Natural killer cell treated with Interleukin-12 subunit alpha and Interleukin-12 subunit beta and Interleukin-15 and Interleukin-18, amount 100 ng/mL, for 72 hours (primary cell): ENCODE data around the gene PATE2. TPM values are rescaled to one million over a fixed set of nuclear protein-coding genes. Genes with fewer than 3 reads are reported as not detected.

Source experiments
- ATAC-seq, 2 donors: fragments of 150-1000 bp; cut with Tn5 transposase in 1 of 2; sonication (Bioruptor Pico), chemical (Tn5 transposase) in 1 of 2; 2 replicates each; pipeline ENCODE4 v1.10.0; 2021
- DNase-seq: peaks from one replicate; pipeline ENCODE4 v3.0.0; 2022; ENCODE audit warnings: low spot score
- H3K27ac Mint-ChIP-seq, 2 donors: 1 replicate in 1 of 2; 2 replicates in 1 of 2; pipeline ENCODE4 v1.8.0; 2022; ENCODE audit warnings: mixed read lengths in 2 of 2, mild to moderate bottlenecking in 1 of 2, moderate library complexity in 1 of 2
- H3K27me3 Mint-ChIP-seq, 2 donors: 1 replicate in 1 of 2; 2 replicates in 1 of 2; pipeline ENCODE4 v1.8.0; 2022; ENCODE audit warnings: mixed read lengths in 2 of 2
- H3K36me3 Mint-ChIP-seq: one replicate; pipeline ENCODE4 v1.8.0; 2022; ENCODE audit warnings: mixed read lengths
- H3K4me1 Mint-ChIP-seq, 2 donors: 1 replicate in 1 of 2; 2 replicates in 1 of 2; pipeline ENCODE4 v1.8.0; 2022; ENCODE audit warnings: low read depth in 2 of 2, mixed read lengths in 2 of 2, mild to moderate bottlenecking in 1 of 2
- H3K4me3 Mint-ChIP-seq: one replicate; pipeline ENCODE4 v1.8.0; 2022; ENCODE audit warnings: mixed read lengths
- H3K9me3 Mint-ChIP-seq: 2 replicates; pipeline ENCODE4 v1.8.0; 2022; ENCODE audit warnings: mixed read lengths
- total RNA-seq, 2 donors: library from RNA; stranded (reverse); gene quantifications; one replicate each; pipeline ENCODE4 v1.2.3, GENCODE V29; 2022

Gene PATE2
- under 1 TPM; 0.42 to 0.55 TPM for total RNA-seq

- ATAC-seq: no peak
- peak within 1 kb of the TSS in 1 of 2 donors; percentile 14 for H3K27ac Mint-ChIP-seq
- H3K4me1 Mint-ChIP-seq: peaks cover 0 to 7% of the 10 kb centered on the region in 2 donors
- DNase-seq: no peak
- H3K27me3 Mint-ChIP-seq: peaks cover 10 to 33% of the 10 kb centered on the region in 2 donors
- H3K4me3 Mint-ChIP-seq: no peak within 1 kb of the TSS
- H3K9me3 Mint-ChIP-seq: peaks cover 14% of the 10 kb centered on the region
- H3K36me3 Mint-ChIP-seq: peaks cover 5% of the 10 kb centered on the region
Measured at GRCh38 chr11:125778728-125779127, at the start of gene PATE2. PATE2 (minus strand) TSS chr11:125778828; CDS start chr11:125778773, 55 bp downstream.

GRCh38 chr11:125807909-125808308, 29.3 kb upstream of the PATE2 start:
- no peak for ATAC-seq
- H3K4me1 Mint-ChIP-seq: no peaks in the 10 kb centered on the region
- peaks cover under 1% of the 10 kb centered on the region for H3K36me3 Mint-ChIP-seq
- H3K4me3 Mint-ChIP-seq: no peak overlapping the region
- no peak for DNase-seq
- peaks cover 2 to 14% of the 10 kb centered on the region in 2 donors for H3K27me3 Mint-ChIP-seq
- no peak overlapping the region for H3K27ac Mint-ChIP-seq
- H3K9me3 Mint-ChIP-seq: peaks cover 2% of the 10 kb centered on the region

- Mint-ChIP-seq H3K4me1 (no peaks in the 10 kb centered on the region), H3K36me3 (peaks cover 26% of the 10 kb centered on the region), H3K9me3 (peaks cover 18% of the 10 kb centered on the region), H3K4me3 (no peak overlapping the region), H3K27me3 (peaks cover 0 to 19% of the 10 kb centered on the region in 2 donors), H3K27ac (no peak overlapping the region)
- DNase-seq: no peak
- ATAC-seq: no peak
Measured at GRCh38 chr11:125802387-125802786, 23.8 kb upstream of the PATE2 start.

- H3K4me1 Mint-ChIP-seq: no peaks in the 10 kb centered on the region
- peaks cover 2 to 27% of the 10 kb centered on the region in 2 donors for H3K27me3 Mint-ChIP-seq
- ATAC-seq: no peak
- H3K4me3 Mint-ChIP-seq: no peak overlapping the region
- H3K36me3 Mint-ChIP-seq: peaks cover 39% of the 10 kb centered on the region
- DNase-seq: no peak
- H3K27ac Mint-ChIP-seq: no peak overlapping the region
- H3K9me3 Mint-ChIP-seq: peaks cover 23% of the 10 kb centered on the region
Measured at GRCh38 chr11:125799808-125800207, 21.2 kb upstream of the PATE2 start.

GRCh38 chr11:125797641-125798040, 19.0 kb upstream of the PATE2 start:
- H3K4me1 Mint-ChIP-seq: no peaks in the 10 kb centered on the region
- peaks cover 27% of the 10 kb centered on the region for H3K9me3 Mint-ChIP-seq
- ATAC-seq (no peak), DNase-seq (no peak)
- no peak overlapping the region for H3K4me3 Mint-ChIP-seq
- peaks cover 2 to 30% of the 10 kb centered on the region in 2 donors for H3K27me3 Mint-ChIP-seq
- H3K27ac Mint-ChIP-seq: no peak overlapping the region
- peaks cover 37% of the 10 kb centered on the region for H3K36me3 Mint-ChIP-seq

GRCh38 chr11:125790825-125791224, 12.2 kb upstream of the PATE2 start:
- H3K36me3 Mint-ChIP-seq: peaks cover 10% of the 10 kb centered on the region

GRCh38 chr11:125787827-125788226, 9.2 kb upstream of the PATE2 start, which contains the start of gene PATE3:
PATE3 (plus strand) TSS chr11:125788127; CDS start chr11:125788152, 25 bp downstream.
- peaks cover 0 to 5% of the 10 kb centered on the region in 2 donors for H3K27me3 Mint-ChIP-seq
- no peaks in the 10 kb centered on the region for H3K4me1 Mint-ChIP-seq
- H3K4me3 Mint-ChIP-seq: no peak within 1 kb of the TSS
- peak within 1 kb of the TSS in 1 of 2 donors; percentile 70 for H3K27ac Mint-ChIP-seq
- DNase-seq (no peak), ATAC-seq (no peak)
- peaks cover 5% of the 10 kb centered on the region for H3K9me3 Mint-ChIP-seq
- no peaks in the 10 kb centered on the region for H3K36me3 Mint-ChIP-seq

More at GRCh38 chr11:125790825-125791224, 12.2 kb upstream of the PATE2 start:
- DNase-seq: no peak
- Mint-ChIP-seq H3K27me3 (peaks cover 2 to 17% of the 10 kb centered on the region in 2 donors), H3K4me3 (no peak overlapping the region), H3K9me3 (peaks cover 12% of the 10 kb centered on the region), H3K27ac (no peak overlapping the region), H3K4me1 (no peaks in the 10 kb centered on the region)
- ATAC-seq: no peak

GRCh38 chr11:125784678-125785077, 6.0 kb upstream of the PATE2 start:
- H3K4me1 Mint-ChIP-seq: peaks cover 0 to under 1% of the 10 kb centered on the region in 2 donors
- peaks cover 3 to 14% of the 10 kb centered on the region in 2 donors for H3K27me3 Mint-ChIP-seq
- H3K9me3 Mint-ChIP-seq: peaks cover 7% of the 10 kb centered on the region
- DNase-seq (no peak), ATAC-seq (peak in 1 of 2 donors; percentile 28)
- H3K4me3 Mint-ChIP-seq: no peak overlapping the region
- H3K36me3 Mint-ChIP-seq: peaks cover 5% of the 10 kb centered on the region
- H3K27ac Mint-ChIP-seq: no peak overlapping the region

GRCh38 chr11:125777309-125777708, 1.3 kb downstream of the PATE2 start:
- Mint-ChIP-seq H3K4me3 (no peak overlapping the region), H3K36me3 (peaks cover 5% of the 10 kb centered on the region), H3K27ac (no peak overlapping the region), H3K4me1 (peaks cover 0 to 7% of the 10 kb centered on the region in 2 donors), H3K9me3 (peaks cover 11% of the 10 kb centered on the region), H3K27me3 (peaks cover 14 to 45% of the 10 kb centered on the region in 2 donors)
- ATAC-seq (peak in 1 of 2 donors; percentile 69), DNase-seq (no peak)

- no peaks in the 10 kb centered on the region for H3K36me3 Mint-ChIP-seq
- H3K4me1 Mint-ChIP-seq: peaks cover 0 to 6% of the 10 kb centered on the region in 2 donors
- H3K27me3 Mint-ChIP-seq: peaks cover 20 to 46% of the 10 kb centered on the region in 2 donors
- no peak overlapping the region for H3K27ac Mint-ChIP-seq
- ATAC-seq: no peak
- no peak overlapping the region for H3K4me3 Mint-ChIP-seq
- DNase-seq: no peak
- H3K9me3 Mint-ChIP-seq: peaks cover 4% of the 10 kb centered on the region
Measured at GRCh38 chr11:125773516-125773915, 5.1 kb downstream of the PATE2 start.

- H3K4me1 Mint-ChIP-seq: peaks cover 0 to 6% of the 10 kb centered on the region in 2 donors
- no peaks in the 10 kb centered on the region for H3K36me3 Mint-ChIP-seq
- peaks cover 4% of the 10 kb centered on the region for H3K9me3 Mint-ChIP-seq
- DNase-seq (no peak), ATAC-seq (no peak)
- peaks cover 21 to 49% of the 10 kb centered on the region in 2 donors for H3K27me3 Mint-ChIP-seq
- H3K27ac Mint-ChIP-seq: no peak overlapping the region
- H3K4me3 Mint-ChIP-seq: no peak overlapping the region
Measured at GRCh38 chr11:125772834-125773505, 5.7 kb downstream of the PATE2 start.

- Mint-ChIP-seq H3K4me1 (peaks cover 0 to 2% of the 10 kb centered on the region in 2 donors), H3K36me3 (no peaks in the 10 kb centered on the region), H3K27me3 (peaks cover 25 to 48% of the 10 kb centered on the region in 2 donors), H3K9me3 (no peaks in the 10 kb centered on the region), H3K27ac (no peak overlapping the region), H3K4me3 (no peak overlapping the region)
- ATAC-seq: no peak
- no peak for DNase-seq
Measured at GRCh38 chr11:125770583-125770982, 8.0 kb downstream of the PATE2 start.

- DNase-seq (no peak), ATAC-seq (no peak)
- H3K27ac Mint-ChIP-seq: peak overlapping the region in 1 of 2 donors; percentile 15
- peaks cover 0 to 2% of the 10 kb centered on the region in 2 donors for H3K4me1 Mint-ChIP-seq
- no peak overlapping the region for H3K4me3 Mint-ChIP-seq
- no peaks in the 10 kb centered on the region for H3K36me3 Mint-ChIP-seq
- no peaks in the 10 kb centered on the region for H3K9me3 Mint-ChIP-seq
- H3K27me3 Mint-ChIP-seq: peaks cover 31 to 63% of the 10 kb centered on the region in 2 donors
Measured at GRCh38 chr11:125768336-125769046, 10.1 kb downstream of the PATE2 start.

GRCh38 chr11:125766251-125766650, 12.4 kb downstream of the PATE2 start:
- Mint-ChIP-seq H3K4me1 (peaks cover 0 to 2% of the 10 kb centered on the region in 2 donors), H3K9me3 (no peaks in the 10 kb centered on the region), H3K27ac (no peak overlapping the region), H3K36me3 (no peaks in the 10 kb centered on the region), H3K27me3 (peaks cover 22 to 46% of the 10 kb centered on the region in 2 donors), H3K4me3 (no peak overlapping the region)
- no peak for ATAC-seq
- DNase-seq: no peak
